ENCODE measurements around the gene PXK.

Gene PXK

DNA sequence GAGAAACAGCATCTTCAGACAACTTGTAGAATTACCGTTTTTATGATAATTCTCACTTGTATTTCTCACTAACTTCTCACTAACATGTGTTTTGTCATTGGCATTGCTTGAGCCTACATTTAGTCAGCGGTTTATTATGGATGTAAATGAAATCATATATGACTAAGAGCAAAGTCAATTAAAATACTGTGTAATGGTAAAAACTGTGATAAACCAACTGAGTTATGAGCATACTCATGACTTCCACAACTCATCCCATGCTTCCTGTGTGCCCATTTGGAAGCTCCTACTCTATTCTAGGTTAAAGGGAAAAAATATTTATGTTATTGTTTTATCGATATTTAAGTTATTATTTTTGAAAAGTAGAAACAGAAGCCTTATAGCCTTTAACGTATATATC is 12.8 kb downstream of the PXK start:
- H3K9me2 ChIP-seq (replicated peaks; ENCODE audit: low read depth, low read length): no peaks in the 10 kb centered on the region
- H2AFZ ChIP-seq (ENCODE audit: low read length): no peak overlapping the region
- peak overlapping the region; percentile 27 for H3K4me2 ChIP-seq (ENCODE audit: low read depth, low read length, poor library complexity, severe bottlenecking)
- no peak overlapping the region for H3K4me3 ChIP-seq (ENCODE audit: low read length, poor library complexity, severe bottlenecking)
- no peaks in the 10 kb centered on the region for H3K9me3 ChIP-seq (ENCODE audit: insufficient read depth, low read depth, low read length)
- H3K4me1 ChIP-seq (ENCODE audit: insufficient read depth, low read length, poor library complexity, severe bottlenecking): peaks cover 70% of the 10 kb centered on the region
- peaks cover 9% of the 10 kb centered on the region; the same call in 1 of the 2 replicates for H3F3A ChIP-seq (ENCODE audit: low read depth)
- peaks cover 68% of the 10 kb centered on the region for H3K79me2 ChIP-seq (ENCODE audit: insufficient read depth, low read length)
- peaks cover 6% of the 10 kb centered on the region; the same call in 1 of the 2 replicates for H3K36me3 ChIP-seq (ENCODE audit: insufficient read depth, low read length)
- H4K20me1 ChIP-seq (ENCODE audit: insufficient read depth, low read length, poor library complexity, severe bottlenecking): no peaks in the 10 kb centered on the region
- H3K9ac ChIP-seq (ENCODE audit: low read depth, low read length, poor library complexity, severe bottlenecking): peak overlapping the region; percentile 19
- no peak for TF ChIP-seq EZH2phosphoT487 (IDR thresholded peaks at IDR 0.05; ENCODE audit: borderline replicate concordance)
- TF ChIP-seq, protein P1, sequence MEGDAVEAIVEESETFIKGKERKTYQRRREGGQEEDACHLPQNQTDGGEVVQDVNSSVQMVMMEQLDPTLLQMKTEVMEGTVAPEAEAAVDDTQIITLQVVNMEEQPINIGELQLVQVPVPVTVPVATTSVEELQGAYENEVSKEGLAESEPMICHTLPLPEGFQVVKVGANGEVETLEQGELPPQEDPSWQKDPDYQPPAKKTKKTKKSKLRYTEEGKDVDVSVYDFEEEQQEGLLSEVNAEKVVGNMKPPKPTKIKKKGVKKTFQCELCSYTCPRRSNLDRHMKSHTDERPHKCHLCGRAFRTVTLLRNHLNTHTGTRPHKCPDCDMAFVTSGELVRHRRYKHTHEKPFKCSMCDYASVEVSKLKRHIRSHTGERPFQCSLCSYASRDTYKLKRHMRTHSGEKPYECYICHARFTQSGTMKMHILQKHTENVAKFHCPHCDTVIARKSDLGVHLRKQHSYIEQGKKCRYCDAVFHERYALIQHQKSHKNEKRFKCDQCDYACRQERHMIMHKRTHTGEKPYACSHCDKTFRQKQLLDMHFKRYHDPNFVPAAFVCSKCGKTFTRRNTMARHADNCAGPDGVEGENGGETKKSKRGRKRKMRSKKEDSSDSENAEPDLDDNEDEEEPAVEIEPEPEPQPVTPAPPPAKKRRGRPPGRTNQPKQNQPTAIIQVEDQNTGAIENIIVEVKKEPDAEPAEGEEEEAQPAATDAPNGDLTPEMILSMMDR (conservative IDR thresholded peaks at IDR 0.05; ENCODE audit: low read length): no peak
- H3K27me3 ChIP-seq (ENCODE audit: insufficient read depth, low read length, poor library complexity, severe bottlenecking): no peaks in the 10 kb centered on the region

DNA sequence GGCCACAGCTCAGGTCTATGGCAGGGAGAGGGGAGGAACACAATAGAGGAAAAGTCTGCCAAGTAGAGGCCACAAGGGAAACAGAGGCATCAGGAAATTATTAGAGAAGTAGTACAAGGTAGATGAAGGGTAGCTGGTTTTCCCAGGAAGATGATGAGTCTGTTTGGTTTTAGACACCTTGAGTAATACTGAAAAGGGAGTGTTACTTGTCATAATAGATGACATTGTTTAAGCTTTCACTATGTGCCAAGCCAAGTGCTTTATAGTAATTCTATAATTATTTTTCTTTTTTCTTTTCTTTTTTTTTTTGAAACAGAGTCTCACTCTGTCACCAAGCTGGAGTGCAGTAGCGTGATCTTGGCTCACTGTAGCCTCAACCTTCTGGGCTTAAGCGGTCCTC is 13.7 kb downstream of the PXK start:
- no peak overlapping the region for H3K4me3 ChIP-seq (ENCODE audit: low read length, poor library complexity, severe bottlenecking)
- H3K9me2 ChIP-seq (replicated peaks; ENCODE audit: low read depth, low read length): no peaks in the 10 kb centered on the region
- no peaks in the 10 kb centered on the region for H4K20me1 ChIP-seq (ENCODE audit: insufficient read depth, low read length, poor library complexity, severe bottlenecking)
- no peaks in the 10 kb centered on the region for H3K9me3 ChIP-seq (ENCODE audit: insufficient read depth, low read depth, low read length)
- peaks cover 68% of the 10 kb centered on the region for H3K79me2 ChIP-seq (ENCODE audit: insufficient read depth, low read length)
- peak overlapping the region; percentile 19 for H3K9ac ChIP-seq (ENCODE audit: low read depth, low read length, poor library complexity, severe bottlenecking)
- H3K4me2 ChIP-seq (ENCODE audit: low read depth, low read length, poor library complexity, severe bottlenecking): peak overlapping the region; percentile 27
- H3K4me1 ChIP-seq (ENCODE audit: insufficient read depth, low read length, poor library complexity, severe bottlenecking): peaks cover 70% of the 10 kb centered on the region
- H3K27me3 ChIP-seq (ENCODE audit: insufficient read depth, low read length, poor library complexity, severe bottlenecking): no peaks in the 10 kb centered on the region
- no peak for TF ChIP-seq EZH2phosphoT487 (IDR thresholded peaks at IDR 0.05; ENCODE audit: borderline replicate concordance)
- TF ChIP-seq, protein P1 (conservative IDR thresholded peaks at IDR 0.05; ENCODE audit: low read length): no peak
- peaks cover 11% of the 10 kb centered on the region; the same call in 1 of the 2 replicates for H3F3A ChIP-seq (ENCODE audit: low read depth)
- peaks cover 6% of the 10 kb centered on the region; the same call in 1 of the 2 replicates for H3K36me3 ChIP-seq (ENCODE audit: insufficient read depth, low read length)
- no peak overlapping the region for H2AFZ ChIP-seq (ENCODE audit: low read length)

DNA sequence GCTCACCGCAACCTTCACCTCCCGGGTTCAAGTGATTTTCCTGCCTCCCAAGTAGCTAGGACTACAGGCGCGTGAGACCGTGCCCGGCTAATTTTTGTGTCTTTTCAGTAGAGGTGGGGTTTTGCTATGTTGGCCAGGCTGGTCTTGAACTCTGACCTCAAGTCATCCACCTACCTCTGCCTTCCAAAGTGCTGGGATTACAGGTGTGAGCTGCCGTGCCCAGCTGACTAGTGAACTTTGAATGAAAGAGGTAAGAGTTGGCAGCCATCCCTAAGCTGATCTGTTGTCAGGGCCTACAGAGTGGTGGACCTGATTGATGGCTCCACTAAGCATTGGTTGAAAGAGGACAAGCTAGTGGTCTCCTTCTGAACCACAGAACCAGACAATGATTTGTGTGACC is 15.3 kb downstream of the PXK start:
- no peak overlapping the region for H3K4me3 ChIP-seq (ENCODE audit: low read length, poor library complexity, severe bottlenecking)
- no peaks in the 10 kb centered on the region for H3K27me3 ChIP-seq (ENCODE audit: insufficient read depth, low read length, poor library complexity, severe bottlenecking)
- TF ChIP-seq, protein P1 (conservative IDR thresholded peaks at IDR 0.05; ENCODE audit: low read length): no peak
- TF ChIP-seq EZH2phosphoT487 (IDR thresholded peaks at IDR 0.05; ENCODE audit: borderline replicate concordance): no peak
- peaks cover 15% of the 10 kb centered on the region; the same call in 1 of the 2 replicates for H3F3A ChIP-seq (ENCODE audit: low read depth)
- no peaks in the 10 kb centered on the region for H3K9me3 ChIP-seq (ENCODE audit: insufficient read depth, low read depth, low read length)
- no peak overlapping the region for H2AFZ ChIP-seq (ENCODE audit: low read length)
- no peak overlapping the region for H3K9ac ChIP-seq (ENCODE audit: low read depth, low read length, poor library complexity, severe bottlenecking)
- H3K79me2 ChIP-seq (ENCODE audit: insufficient read depth, low read length): peaks cover 77% of the 10 kb centered on the region
- H3K4me1 ChIP-seq (ENCODE audit: insufficient read depth, low read length, poor library complexity, severe bottlenecking): peaks cover 74% of the 10 kb centered on the region
- peaks cover 6% of the 10 kb centered on the region; the same call in 1 of the 2 replicates for H3K36me3 ChIP-seq (ENCODE audit: insufficient read depth, low read length)
- no peaks in the 10 kb centered on the region for H3K9me2 ChIP-seq (replicated peaks; ENCODE audit: low read depth, low read length)
- H4K20me1 ChIP-seq (ENCODE audit: insufficient read depth, low read length, poor library complexity, severe bottlenecking): no peaks in the 10 kb centered on the region
- no peak overlapping the region for H3K4me2 ChIP-seq (ENCODE audit: low read depth, low read length, poor library complexity, severe bottlenecking)

Data from Loucy (cell line).